ENCODE data around the gene C9. TPM values are rescaled to one million over a fixed set of nuclear protein-coding genes. Genes with fewer than 3 reads are reported as not detected.
A peak's percentile ranks its signal among the peaks of the same experiment; 100 is the strongest.
"Not testable (repeated sequence)": the region's sequence is repeated elsewhere in the genome, so short reads cannot be mapped to it uniquely, and the experiment has no call there.

Gene C9
- total and polyA plus RNA-seq, 4 donors, result 128 to 3,238 (median 748) TPM

DNA sequence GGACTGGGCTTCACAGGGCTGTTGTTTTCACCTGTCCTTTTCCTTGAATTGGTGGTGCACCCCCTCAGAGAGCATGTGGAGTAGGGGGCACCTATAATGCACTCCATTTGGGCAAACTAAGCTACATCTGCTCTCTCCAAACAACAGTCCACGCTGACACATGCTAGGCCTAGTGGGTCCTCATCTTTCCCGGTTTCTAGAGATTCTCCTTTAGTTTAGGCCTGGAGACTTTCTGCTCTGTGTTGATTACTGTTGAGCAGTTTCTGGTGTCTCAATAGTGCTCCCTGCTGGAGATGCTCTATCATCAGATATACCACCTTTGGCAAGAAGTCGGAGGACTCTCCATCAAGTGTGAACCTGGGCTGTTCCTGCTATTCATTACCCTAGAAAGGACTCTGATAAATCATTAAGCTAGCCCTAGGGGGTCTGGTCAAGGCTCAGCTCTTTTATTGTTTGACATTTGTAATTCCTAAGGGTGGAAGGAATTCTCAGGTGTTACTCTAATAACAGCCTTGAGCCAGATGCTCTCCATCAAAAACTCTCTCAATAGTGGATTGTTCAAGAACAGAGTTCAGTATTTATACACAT is 81.0 kb downstream of the C9 start:
- Histone ChIP-seq H3K27ac (ENCODE audit: low read depth in 1 of 2, low read length in 2 of 2) (no peak overlapping the region), H3K9ac (ENCODE audit: low read depth in 1 of 2, low read length in 2 of 2) (no peak overlapping the region), H3K36me3 (ENCODE audit: control insufficient read depth in 4 of 4, insufficient read depth in 3 of 4, low read depth in 1 of 4, low read length in 3 of 4) (peaks cover 3 to 42% (median 29%) of the 10 kb centered on the region in 4 donors), H3K27me3 (ENCODE audit: control insufficient read depth in 4 of 4, insufficient read depth in 4 of 4, low read length in 3 of 4) (no peaks in the 10 kb centered on the region), H3K9me3 (ENCODE audit: control insufficient read depth in 4 of 4, low read length in 3 of 4) (peaks cover 0 to 5% (median 3%) of the 10 kb centered on the region in 4 donors), H3K4me3 (ENCODE audit: low read depth in 1 of 3, low read length in 3 of 3) (no peak overlapping the region), H3K4me1 (ENCODE audit: control insufficient read depth in 4 of 4, insufficient read depth in 4 of 4, low read length in 3 of 4) (peaks cover 0 to 2% (median 0%) of the 10 kb centered on the region in 4 donors)
- WGBS, result 41% methylated on average over 3 of the region's 3 CpGs
- TF ChIP-seq RAD21 (IDR thresholded peaks at IDR 0.05), result peak; percentile 73 to 76
- TF ChIP-seq FOXA1 (IDR thresholded peaks at IDR 0.05), result no peak
- TF ChIP-seq, protein P1, sequence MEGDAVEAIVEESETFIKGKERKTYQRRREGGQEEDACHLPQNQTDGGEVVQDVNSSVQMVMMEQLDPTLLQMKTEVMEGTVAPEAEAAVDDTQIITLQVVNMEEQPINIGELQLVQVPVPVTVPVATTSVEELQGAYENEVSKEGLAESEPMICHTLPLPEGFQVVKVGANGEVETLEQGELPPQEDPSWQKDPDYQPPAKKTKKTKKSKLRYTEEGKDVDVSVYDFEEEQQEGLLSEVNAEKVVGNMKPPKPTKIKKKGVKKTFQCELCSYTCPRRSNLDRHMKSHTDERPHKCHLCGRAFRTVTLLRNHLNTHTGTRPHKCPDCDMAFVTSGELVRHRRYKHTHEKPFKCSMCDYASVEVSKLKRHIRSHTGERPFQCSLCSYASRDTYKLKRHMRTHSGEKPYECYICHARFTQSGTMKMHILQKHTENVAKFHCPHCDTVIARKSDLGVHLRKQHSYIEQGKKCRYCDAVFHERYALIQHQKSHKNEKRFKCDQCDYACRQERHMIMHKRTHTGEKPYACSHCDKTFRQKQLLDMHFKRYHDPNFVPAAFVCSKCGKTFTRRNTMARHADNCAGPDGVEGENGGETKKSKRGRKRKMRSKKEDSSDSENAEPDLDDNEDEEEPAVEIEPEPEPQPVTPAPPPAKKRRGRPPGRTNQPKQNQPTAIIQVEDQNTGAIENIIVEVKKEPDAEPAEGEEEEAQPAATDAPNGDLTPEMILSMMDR (IDR thresholded peaks at IDR 0.05; ENCODE audit: low read depth, low read length, missing input control), result peak; percentile 39
- DNase-seq (ENCODE audit: low spot score), result peak; percentile 38

DNA sequence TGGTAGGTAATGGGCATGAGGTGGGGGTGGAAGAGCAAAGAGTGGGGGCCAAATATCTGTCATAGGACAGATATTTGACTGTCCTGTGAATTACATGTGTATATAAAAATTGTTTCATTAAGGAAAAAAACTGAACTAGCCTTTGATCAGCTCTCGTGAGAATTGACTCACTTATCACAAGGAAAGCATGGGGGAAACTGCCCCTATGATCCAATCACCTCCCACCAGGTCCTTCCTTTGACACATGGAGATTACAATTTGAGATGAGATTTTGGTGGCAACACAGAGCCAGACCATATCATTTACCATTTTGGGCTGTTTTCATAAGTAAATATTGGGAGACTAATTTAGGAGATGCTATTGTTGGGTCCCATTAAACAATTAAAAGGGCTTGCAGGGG is 81.7 kb downstream of the C9 start:
- 97% methylated on average over 1 of the region's 1 CpG for WGBS
- Histone ChIP-seq H3K36me3 (ENCODE audit: control insufficient read depth in 4 of 4, insufficient read depth in 3 of 4, low read depth in 1 of 4, low read length in 3 of 4) (peaks cover 3 to 41% (median 27%) of the 10 kb centered on the region in 4 donors), H3K27me3 (ENCODE audit: control insufficient read depth in 4 of 4, insufficient read depth in 4 of 4, low read length in 3 of 4) (no peaks in the 10 kb centered on the region), H3K4me3 (ENCODE audit: low read depth in 1 of 3, low read length in 3 of 3) (peak overlapping the region in 1 of 3 donors; percentile 25), H3K4me1 (ENCODE audit: control insufficient read depth in 4 of 4, insufficient read depth in 4 of 4, low read length in 3 of 4) (peaks cover 0 to 2% (median 0%) of the 10 kb centered on the region in 4 donors), H3K9ac (ENCODE audit: low read depth in 1 of 2, low read length in 2 of 2) (no peak overlapping the region), H3K27ac (ENCODE audit: low read depth in 1 of 2, low read length in 2 of 2) (no peak overlapping the region), H3K9me3 (ENCODE audit: control insufficient read depth in 4 of 4, low read length in 3 of 4) (peaks cover 0 to 5% (median 3%) of the 10 kb centered on the region in 4 donors)
- TF ChIP-seq FOXA2 (IDR thresholded peaks at IDR 0.05), result no peak
- TF ChIP-seq, protein P2, sequence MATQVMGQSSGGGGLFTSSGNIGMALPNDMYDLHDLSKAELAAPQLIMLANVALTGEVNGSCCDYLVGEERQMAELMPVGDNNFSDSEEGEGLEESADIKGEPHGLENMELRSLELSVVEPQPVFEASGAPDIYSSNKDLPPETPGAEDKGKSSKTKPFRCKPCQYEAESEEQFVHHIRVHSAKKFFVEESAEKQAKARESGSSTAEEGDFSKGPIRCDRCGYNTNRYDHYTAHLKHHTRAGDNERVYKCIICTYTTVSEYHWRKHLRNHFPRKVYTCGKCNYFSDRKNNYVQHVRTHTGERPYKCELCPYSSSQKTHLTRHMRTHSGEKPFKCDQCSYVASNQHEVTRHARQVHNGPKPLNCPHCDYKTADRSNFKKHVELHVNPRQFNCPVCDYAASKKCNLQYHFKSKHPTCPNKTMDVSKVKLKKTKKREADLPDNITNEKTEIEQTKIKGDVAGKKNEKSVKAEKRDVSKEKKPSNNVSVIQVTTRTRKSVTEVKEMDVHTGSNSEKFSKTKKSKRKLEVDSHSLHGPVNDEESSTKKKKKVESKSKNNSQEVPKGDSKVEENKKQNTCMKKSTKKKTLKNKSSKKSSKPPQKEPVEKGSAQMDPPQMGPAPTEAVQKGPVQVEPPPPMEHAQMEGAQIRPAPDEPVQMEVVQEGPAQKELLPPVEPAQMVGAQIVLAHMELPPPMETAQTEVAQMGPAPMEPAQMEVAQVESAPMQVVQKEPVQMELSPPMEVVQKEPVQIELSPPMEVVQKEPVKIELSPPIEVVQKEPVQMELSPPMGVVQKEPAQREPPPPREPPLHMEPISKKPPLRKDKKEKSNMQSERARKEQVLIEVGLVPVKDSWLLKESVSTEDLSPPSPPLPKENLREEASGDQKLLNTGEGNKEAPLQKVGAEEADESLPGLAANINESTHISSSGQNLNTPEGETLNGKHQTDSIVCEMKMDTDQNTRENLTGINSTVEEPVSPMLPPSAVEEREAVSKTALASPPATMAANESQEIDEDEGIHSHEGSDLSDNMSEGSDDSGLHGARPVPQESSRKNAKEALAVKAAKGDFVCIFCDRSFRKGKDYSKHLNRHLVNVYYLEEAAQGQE (IDR thresholded peaks at IDR 0.05), result no peak
- TF ChIP-seq YY1 (IDR thresholded peaks at IDR 0.05), result no peak
- TF ChIP-seq HNF4G (IDR thresholded peaks at IDR 0.05), result no peak
- TF ChIP-seq, protein P3, sequence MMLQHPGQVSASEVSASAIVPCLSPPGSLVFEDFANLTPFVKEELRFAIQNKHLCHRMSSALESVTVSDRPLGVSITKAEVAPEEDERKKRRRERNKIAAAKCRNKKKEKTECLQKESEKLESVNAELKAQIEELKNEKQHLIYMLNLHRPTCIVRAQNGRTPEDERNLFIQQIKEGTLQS (IDR thresholded peaks at IDR 0.05), result no peak
- no peak for TF ChIP-seq GABPA (IDR thresholded peaks at IDR 0.05 in 1 of 2, conservative IDR thresholded peaks at IDR 0.05 in 1 of 2)
- TF ChIP-seq, protein P1 (IDR thresholded peaks at IDR 0.05; ENCODE audit: low read depth, low read length, missing input control), result no peak
- no peak for TF ChIP-seq TAF1 (conservative IDR thresholded peaks at IDR 0.05)
- TF ChIP-seq, protein P4, sequence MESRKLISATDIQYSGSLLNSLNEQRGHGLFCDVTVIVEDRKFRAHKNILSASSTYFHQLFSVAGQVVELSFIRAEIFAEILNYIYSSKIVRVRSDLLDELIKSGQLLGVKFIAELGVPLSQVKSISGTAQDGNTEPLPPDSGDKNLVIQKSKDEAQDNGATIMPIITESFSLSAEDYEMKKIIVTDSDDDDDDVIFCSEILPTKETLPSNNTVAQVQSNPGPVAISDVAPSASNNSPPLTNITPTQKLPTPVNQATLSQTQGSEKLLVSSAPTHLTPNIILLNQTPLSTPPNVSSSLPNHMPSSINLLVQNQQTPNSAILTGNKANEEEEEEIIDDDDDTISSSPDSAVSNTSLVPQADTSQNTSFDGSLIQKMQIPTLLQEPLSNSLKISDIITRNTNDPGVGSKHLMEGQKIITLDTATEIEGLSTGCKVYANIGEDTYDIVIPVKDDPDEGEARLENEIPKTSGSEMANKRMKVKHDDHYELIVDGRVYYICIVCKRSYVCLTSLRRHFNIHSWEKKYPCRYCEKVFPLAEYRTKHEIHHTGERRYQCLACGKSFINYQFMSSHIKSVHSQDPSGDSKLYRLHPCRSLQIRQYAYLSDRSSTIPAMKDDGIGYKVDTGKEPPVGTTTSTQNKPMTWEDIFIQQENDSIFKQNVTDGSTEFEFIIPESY (IDR thresholded peaks at IDR 0.05), result no peak
- no peak for DNase-seq (ENCODE audit: low spot score)

DNA sequence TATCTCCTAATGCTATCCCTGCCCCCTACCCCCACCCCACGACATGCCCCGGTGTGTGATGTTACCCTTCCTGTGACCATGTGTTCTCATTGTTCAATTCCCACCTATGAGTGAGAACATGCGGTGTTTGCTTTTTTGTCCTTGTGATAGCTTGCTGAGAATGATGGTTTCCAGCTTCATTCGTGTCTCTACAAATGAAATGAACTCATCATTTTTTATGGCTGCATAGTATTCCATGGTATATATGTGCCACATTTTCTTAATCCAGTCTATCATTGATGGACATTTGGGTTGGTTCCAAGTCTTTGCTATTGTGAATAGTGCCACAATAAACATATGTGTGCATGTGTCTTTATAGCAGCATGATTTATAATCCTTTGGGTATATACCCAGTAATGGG is 88.4 kb downstream of the C9 start:
- not testable (repeated sequence) for H3K27ac ChIP-seq (ENCODE audit: low read depth in 1 of 2, low read length in 2 of 2); H3K9ac ChIP-seq (ENCODE audit: low read depth in 1 of 2, low read length in 2 of 2); H3K4me1 ChIP-seq (ENCODE audit: control insufficient read depth in 4 of 4, insufficient read depth in 4 of 4, low read length in 3 of 4); H3K27me3 ChIP-seq (ENCODE audit: control insufficient read depth in 4 of 4, insufficient read depth in 4 of 4, low read length in 3 of 4); H3K4me3 ChIP-seq (ENCODE audit: low read depth in 1 of 3, low read length in 3 of 3); H3K36me3 ChIP-seq (ENCODE audit: control insufficient read depth in 4 of 4, insufficient read depth in 3 of 4, low read depth in 1 of 4, low read length in 3 of 4); H3K9me3 ChIP-seq (ENCODE audit: control insufficient read depth in 4 of 4, low read length in 3 of 4); DNase-seq (ENCODE audit: low spot score)
- 91% methylated on average over 4 of the region's 4 CpGs for WGBS

Measured in liver (tissue), 9 donors.